CD14-positive monocyte (primary cell): ENCODE data around the gene FUT1. TPM values are rescaled to one million over a fixed set of nuclear protein-coding genes. Genes with fewer than 3 reads are reported as not detected.

Experiments
- DNase-seq, 3 donors: peaks; one replicate each; pipeline ENCODE4 v3.0.0-alpha.2; 2011 to 2022
- H2AFZ ChIP-seq: 2 replicates; pipeline ENCODE4 v1.6.0; 2012; ENCODE audit warnings: mild to moderate bottlenecking, low read depth, low read length, inconsistent platforms; ENCODE audit not compliant: insufficient read depth, poor library complexity, severe bottlenecking
- H3K27ac ChIP-seq, 2 donors: 1 replicate in 1 of 2; 2 replicates in 1 of 2; pipeline ENCODE4 v1.5.1; 2012 to 2013; ENCODE audit warnings: low read length in 2 of 2, control low read depth in 1 of 2, inconsistent platforms in 1 of 2, low read depth in 1 of 2, mild to moderate bottlenecking in 1 of 2
- H3K27me3 ChIP-seq, 2 donors: one replicate each; pipeline versions ENCODE4 v1.6.0 to v1.6.1; 2011 to 2013; ENCODE audit warnings: low read length in 2 of 2; ENCODE audit not compliant: control insufficient read depth in 2 of 2, insufficient read depth in 2 of 2
- H3K36me3 ChIP-seq, 2 donors: replicated peaks in 1 of 2; 1 replicate in 1 of 2; 2 replicates in 1 of 2; pipeline versions ENCODE4 v1.5.1 to v1.6.1; 2012 to 2013; ENCODE audit warnings: low read length in 2 of 2, control low read depth in 1 of 2, inconsistent platforms in 1 of 2, mild to moderate bottlenecking in 1 of 2; ENCODE audit not compliant: insufficient read depth in 2 of 2, control insufficient read depth in 1 of 2
- H3K4me1 ChIP-seq, 2 donors: 1 replicate in 1 of 2; 2 replicates in 1 of 2; pipeline versions ENCODE4 v1.5.1 to v1.6.1; 2012 to 2013; ENCODE audit warnings: low read length in 2 of 2, control low read depth in 1 of 2, inconsistent platforms in 1 of 2, mild to moderate bottlenecking in 1 of 2, moderate library complexity in 1 of 2; ENCODE audit not compliant: insufficient read depth in 2 of 2, control insufficient read depth in 1 of 2
- H3K4me2 ChIP-seq: replicated peaks from 2 replicates; pipeline ENCODE3; 2012; ENCODE audit warnings: low read length, moderate library complexity, mild to moderate bottlenecking; ENCODE audit not compliant: poor library complexity, severe bottlenecking; ENCODE audit errors: extremely low read depth
- H3K4me3 ChIP-seq, 3 experiments: fragments of 200-600 bp in 1 of 3; sonication (generic) in 1 of 3; replicated peaks in 1 of 3; 1 replicate in 2 of 3; 2 replicates in 1 of 3; pipeline ENCODE4 v1.5.1; 2011 to 2013; ENCODE audit warnings: low read length in 3 of 3, mild to moderate bottlenecking in 3 of 3, control low read depth in 2 of 3, low read depth in 2 of 3, inconsistent platforms in 1 of 3, moderate library complexity in 1 of 3
- H3K79me2 ChIP-seq: 2 replicates; pipeline ENCODE4 v1.6.0; 2012; ENCODE audit warnings: mild to moderate bottlenecking, control low read depth, inconsistent platforms, low read length, moderate library complexity; ENCODE audit not compliant: insufficient read depth
- H3K9ac ChIP-seq: 2 replicates; pipeline ENCODE4 v1.6.0; 2017; ENCODE audit warnings: low read length, mild to moderate bottlenecking; ENCODE audit not compliant: insufficient read depth, poor library complexity, severe bottlenecking
- H3K9me3 ChIP-seq, 2 donors: replicated peaks in 1 of 2; 1 replicate in 1 of 2; 2 replicates in 1 of 2; pipeline versions ENCODE4 v1.5.1 to v1.6.1; 2012 to 2013; ENCODE audit warnings: low read length in 2 of 2, control low read depth in 1 of 2; ENCODE audit not compliant: control insufficient read depth in 1 of 2, insufficient read depth in 1 of 2
- H4K20me1 ChIP-seq: 2 replicates; pipeline ENCODE4 v1.6.0; 2012; ENCODE audit warnings: mild to moderate bottlenecking, low read length, control low read depth, moderate library complexity; ENCODE audit not compliant: insufficient read depth
- H3K27ac Mint-ChIP-seq, 7 donors: one replicate each; pipeline ENCODE4 v1.8.0; 2020; ENCODE audit warnings: mild to moderate bottlenecking in 7 of 7, mixed read lengths in 7 of 7, moderate library complexity in 6 of 7, inconsistent platforms in 2 of 7
- H3K27me3 Mint-ChIP-seq, 3 donors: one replicate each; pipeline ENCODE4 v1.8.0; 2021 to 2022; ENCODE audit warnings: low read depth in 3 of 3, mild to moderate bottlenecking in 3 of 3, mixed read lengths in 3 of 3, moderate library complexity in 3 of 3, inconsistent platforms in 1 of 3
- H3K36me3 Mint-ChIP-seq, 2 donors: one replicate each; pipeline ENCODE4 v1.8.0; 2020; ENCODE audit warnings: mixed read lengths in 2 of 2, inconsistent platforms in 1 of 2, mild to moderate bottlenecking in 1 of 2
- H3K4me1 Mint-ChIP-seq: one replicate; pipeline ENCODE4 v1.8.0; 2020; ENCODE audit warnings: mild to moderate bottlenecking, mixed read lengths
- H3K4me3 Mint-ChIP-seq, 2 donors: one replicate each; pipeline ENCODE4 v1.8.0; 2020; ENCODE audit warnings: mild to moderate bottlenecking in 2 of 2, mixed read lengths in 2 of 2, moderate library complexity in 1 of 2
- H3K9me3 Mint-ChIP-seq, 7 donors: one replicate each; pipeline ENCODE4 v1.8.0; 2020 to 2022; ENCODE audit warnings: mixed read lengths in 7 of 7, mild to moderate bottlenecking in 6 of 7, moderate library complexity in 6 of 7, inconsistent platforms in 2 of 7
- CTCF ChIP-seq: fragments of 200-600 bp; IDR thresholded peaks from one replicate; pipeline ENCODE4 v1.8.0; 2022; ENCODE audit warnings: antibody characterized with exemption, mild to moderate bottlenecking
- WGBS: methylation state at CpG from one replicate; pipeline ENCODE4 v1.1.5; 2013; ENCODE audit warnings: missing lambda C conversion rate; ENCODE audit not compliant: insufficient coverage; 5-methylcytosine and 5-hydroxymethylcytosine counted together
- intact Hi-C, 2 donors: fragments of 100-400 bp; cut with micrococcal nuclease; formaldehyde crosslinking; loops; one replicate each; pipeline versions ENCODE4 v1.15.0 to v1.15.1; 2023
- polyA plus RNA-seq, 3 donors: library from polyadenylated mRNA; depleted of rRNA in 1 of 3; unstranded in 2 of 3; stranded (reverse) in 1 of 3; fragments of 300-500 nt in 2 of 3; fragments of >200 nt in 1 of 3; fragmentation: Illumina TruSeq in 2 of 3; gene quantifications; 1 replicate in 2 of 3; 2 replicates in 1 of 3; pipeline ENCODE4 v1.2.3, GENCODE V29; 2012 to 2021

FUT1 gene
- polyA plus RNA-seq, 3 donors: 0.03 TPM; not detected in 2

- Histone ChIP-seq H3K36me3 (no peaks in the 10 kb centered on the region), H3K4me1 (peaks cover 6 to 16% of the 10 kb centered on the region in 2 donors), H3K9me3 (peaks cover 3 to 7% of the 10 kb centered on the region in 2 donors), H3K27me3 (peaks cover 8% of the 10 kb centered on the region in 2 donors), H3K4me3 (no peak overlapping the region), H3K9ac (no peak overlapping the region), H4K20me1 (no peaks in the 10 kb centered on the region), H3K79me2 (no peaks in the 10 kb centered on the region), H3K27ac (no peak overlapping the region), H3K4me2 (no peak overlapping the region), H2AFZ (no peak overlapping the region)
- Mint-ChIP-seq H3K36me3 (no peaks in the 10 kb centered on the region), H3K27ac (no peak overlapping the region), H3K27me3 (peaks cover 20 to 45% (median 23%) of the 10 kb centered on the region in 3 donors), H3K4me3 (peak overlapping the region in 1 of 2 donors; percentile 37), H3K9me3 (peaks cover 2 to 17% (median 7%) of the 10 kb centered on the region in 7 donors), H3K4me1 (peaks cover 8% of the 10 kb centered on the region)
- intact Hi-C loops: no loop called here
- WGBS: 95% methylated on average over 32 of the region's 38 CpGs
- TF ChIP-seq CTCF: no peak
- no peak for DNase-seq
Measured at GRCh38 chr19:48735031-48735615, 17.3 kb downstream of the FUT1 start.

DNA sequence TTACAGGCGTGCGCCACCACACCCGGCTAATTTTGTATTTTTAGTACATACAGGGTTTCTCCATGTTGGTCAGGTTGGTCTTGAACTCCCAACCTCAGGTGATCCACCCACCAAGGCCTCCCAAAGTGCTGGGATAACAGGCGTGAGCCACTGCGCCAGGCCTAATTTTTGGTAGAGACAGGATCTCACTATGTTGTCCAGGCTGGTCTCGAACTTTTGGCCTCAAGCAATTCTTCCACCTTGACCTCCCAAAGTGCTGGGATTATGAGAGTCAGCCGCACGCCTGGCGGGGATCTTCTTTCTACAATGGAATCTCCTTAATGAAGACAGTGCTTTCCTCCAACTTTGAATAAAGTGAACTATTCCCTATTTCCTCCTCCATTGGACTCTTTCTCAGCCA, 17.8 kb downstream of the FUT1 start:
- H3K27ac Mint-ChIP-seq: no peak overlapping the region
- Histone ChIP-seq H3K4me3 (no peak overlapping the region), H3K4me2 (no peak overlapping the region), H3K9me3 (peaks cover 4 to 5% of the 10 kb centered on the region in 2 donors), H4K20me1 (no peaks in the 10 kb centered on the region), H3K79me2 (no peaks in the 10 kb centered on the region), H2AFZ (no peak overlapping the region), H3K9ac (no peak overlapping the region), H3K27me3 (peaks cover 3% of the 10 kb centered on the region in 2 donors), H3K27ac (no peak overlapping the region), H3K4me1 (peaks cover 6 to 14% of the 10 kb centered on the region in 2 donors), H3K36me3 (no peaks in the 10 kb centered on the region)
- 100% methylated on average over 3 of the region's 9 CpGs for WGBS
- no peak for DNase-seq
- peaks cover 2 to 18% (median 12%) of the 10 kb centered on the region in 7 donors for H3K9me3 Mint-ChIP-seq
- H3K36me3 Mint-ChIP-seq: no peaks in the 10 kb centered on the region
- H3K4me3 Mint-ChIP-seq: peak overlapping the region in 1 of 2 donors; percentile 37
- TF ChIP-seq CTCF: no peak
- H3K4me1 Mint-ChIP-seq: peaks cover 4% of the 10 kb centered on the region
- intact Hi-C loops: no loop called here
- peaks cover 16 to 41% (median 18%) of the 10 kb centered on the region in 3 donors for H3K27me3 Mint-ChIP-seq
